ENCODE results near the gene AAMDC.

- TF ChIP-seq CTCF (IDR thresholded peaks at IDR 0.05; ENCODE audit: poor library complexity, severe bottlenecking), result no peak
- TF ChIP-seq EZH2 (IDR thresholded peaks at IDR 0.05; ENCODE audit: borderline replicate concordance, insufficient read depth, low read length, poor library complexity, severe bottlenecking), result no peak
- TF ChIP-seq SMC3 (conservative IDR thresholded peaks at IDR 0.05; ENCODE audit: poor library complexity), result no peak
- TF ChIP-seq RAD21 (conservative IDR thresholded peaks at IDR 0.05), result no peak
- no peak for TF ChIP-seq EP300 (conservative IDR thresholded peaks at IDR 0.05; ENCODE audit: poor library complexity, severe bottlenecking)
- TF ChIP-seq POLR2AphosphoS5 (IDR thresholded peaks at IDR 0.05), result no peak
- TF ChIP-seq MXI1 (conservative IDR thresholded peaks at IDR 0.05; ENCODE audit: poor library complexity, severe bottlenecking), result no peak
- no peak for TF ChIP-seq TAF1 (IDR thresholded peaks at IDR 0.05; ENCODE audit: low read depth)
- TF ChIP-seq REST (IDR thresholded peaks at IDR 0.05; ENCODE audit: borderline replicate concordance), result no peak
These were observed 6.1 kb upstream of the AAMDC start for GRCh38 chr11:77814848-77815247.

All from neural cell (in vitro differentiated cells).